Mesothelial cell of epicardium (in vitro differentiated cells): Measurements from ENCODE around the gene MPPE1. TPM values are rescaled to one million over a fixed set of nuclear protein-coding genes. Genes with fewer than 3 reads are reported as not detected.

Experiments used
- DNase-seq, 2 experiments: peaks; one replicate each; pipeline ENCODE4 v3.0.0; 2021; ENCODE audit warnings: low spot score in 2 of 2; ENCODE audit not compliant: unreplicated experiment in 2 of 2
- H3K27ac Mint-ChIP-seq: 2 replicates; pipeline ENCODE4 v1.8.0; 2021; ENCODE audit warnings: mixed read lengths
- H3K27me3 Mint-ChIP-seq: 2 replicates; pipeline ENCODE4 v1.8.0; 2021; ENCODE audit warnings: low read depth, mixed read lengths
- H3K36me3 Mint-ChIP-seq: 2 replicates; pipeline ENCODE4 v1.8.0; 2021; ENCODE audit warnings: mixed read lengths
- H3K4me1 Mint-ChIP-seq: 2 replicates; pipeline ENCODE4 v1.8.0; 2021; ENCODE audit warnings: mixed read lengths
- H3K4me3 Mint-ChIP-seq: 2 replicates; pipeline ENCODE4 v1.8.0; 2021; ENCODE audit warnings: mild to moderate bottlenecking, moderate library complexity, mixed read lengths
- H3K9me3 Mint-ChIP-seq: 2 replicates; pipeline ENCODE4 v1.8.0; 2021; ENCODE audit warnings: mixed read lengths
- CTCF ChIP-seq: fragments of 200-600 bp; sonication (generic); IDR thresholded peaks from one replicate; pipeline ENCODE4 v1.5.0; 2021; ENCODE audit warnings: antibody characterized with exemption; ENCODE audit not compliant: unreplicated experiment
- total RNA-seq: library from RNA; stranded (reverse); gene quantifications from 3 replicates; pipeline ENCODE4 v1.2.1, GENCODE V29; 2021

The MPPE1 gene
- total RNA-seq, 1 donor from 2014 or later: 35.6 TPM

GRCh38 chr18:11887328-11888128 lies 20.6 kb downstream of the MPPE1 start:
- Mint-ChIP-seq H3K27me3 (no peaks in the 10 kb centered on the region), H3K4me3 (no peak overlapping the region), H3K27ac (peak overlapping the region; percentile 77), H3K36me3 (peaks cover 34% of the 10 kb centered on the region), H3K4me1 (peaks cover 14% of the 10 kb centered on the region), H3K9me3 (no peaks in the 10 kb centered on the region)
- DNase-seq: no peak
- TF ChIP-seq CTCF: no peak

GRCh38 chr18:11886577-11887110 lies 21.5 kb downstream of the MPPE1 start:
- H3K4me1 Mint-ChIP-seq: peaks cover 14% of the 10 kb centered on the region
- H3K27ac Mint-ChIP-seq: no peak overlapping the region
- no peak for DNase-seq
- peaks cover 34% of the 10 kb centered on the region for H3K36me3 Mint-ChIP-seq
- no peak overlapping the region for H3K4me3 Mint-ChIP-seq
- H3K9me3 Mint-ChIP-seq: no peaks in the 10 kb centered on the region
- no peaks in the 10 kb centered on the region for H3K27me3 Mint-ChIP-seq
- no peak for TF ChIP-seq CTCF

- DNase-seq: no peak
- no peaks in the 10 kb centered on the region for H3K9me3 Mint-ChIP-seq
- H3K27ac Mint-ChIP-seq: no peak overlapping the region
- peaks cover 37% of the 10 kb centered on the region for H3K36me3 Mint-ChIP-seq
- peaks cover 14% of the 10 kb centered on the region for H3K4me1 Mint-ChIP-seq
- TF ChIP-seq CTCF: no peak
- H3K4me3 Mint-ChIP-seq: no peak overlapping the region
- H3K27me3 Mint-ChIP-seq: no peaks in the 10 kb centered on the region
Observed at GRCh38 chr18:11885278-11885947, 22.7 kb downstream of the MPPE1 start.

- no peak for TF ChIP-seq CTCF
- Mint-ChIP-seq H3K4me1 (peaks cover 14% of the 10 kb centered on the region), H3K36me3 (peaks cover 33% of the 10 kb centered on the region), H3K4me3 (no peak overlapping the region), H3K27ac (no peak overlapping the region), H3K27me3 (no peaks in the 10 kb centered on the region), H3K9me3 (no peaks in the 10 kb centered on the region)
- no peak for DNase-seq
Observed at GRCh38 chr18:11884396-11885030, 23.6 kb downstream of the MPPE1 start.

GRCh38 chr18:11883153-11883552 lies 25.0 kb downstream of the MPPE1 start:
- Mint-ChIP-seq H3K9me3 (no peaks in the 10 kb centered on the region), H3K27ac (no peak overlapping the region), H3K4me3 (no peak overlapping the region), H3K27me3 (no peaks in the 10 kb centered on the region), H3K36me3 (peaks cover 27% of the 10 kb centered on the region), H3K4me1 (peaks cover 11% of the 10 kb centered on the region)
- TF ChIP-seq CTCF: no peak
- no peak for DNase-seq
